ENCODE data around the gene HSPA1L.

- TF ChIP-seq CTCF (conservative IDR thresholded peaks at IDR 0.05 in 1 of 2, IDR thresholded peaks at IDR 0.05 in 1 of 2; ENCODE audit: low read depth in 1 of 2, low read length in 2 of 2) (no peak), EZH2 (IDR thresholded peaks at IDR 0.05; ENCODE audit: low read length, missing control alignments) (no peak)
Measured at GRCh38 chr6:31827286-31828079, 12.4 kb upstream of the HSPA1L start, which contains the start of gene HSPA1B.
